ENCODE data around the gene ANK3.

The ANK3 gene

GRCh38 chr10:60389413-60390025 is at the start of gene ANK3:
ANK3 (minus strand) TSS chr10:60389875; CDS start chr10:60389538, 337 bp downstream.
- DNase-seq, result no peak

- DNase-seq, result peak; percentile 31
Measured at GRCh38 chr10:60434418-60435046, 44.9 kb upstream of the ANK3 start.

GRCh38 chr10:60433684-60434083 is 44.0 kb upstream of the ANK3 start:
- no peak for DNase-seq

- no peak for DNase-seq
Measured at GRCh38 chr10:60430836-60431597, 41.3 kb upstream of the ANK3 start.

DNA sequence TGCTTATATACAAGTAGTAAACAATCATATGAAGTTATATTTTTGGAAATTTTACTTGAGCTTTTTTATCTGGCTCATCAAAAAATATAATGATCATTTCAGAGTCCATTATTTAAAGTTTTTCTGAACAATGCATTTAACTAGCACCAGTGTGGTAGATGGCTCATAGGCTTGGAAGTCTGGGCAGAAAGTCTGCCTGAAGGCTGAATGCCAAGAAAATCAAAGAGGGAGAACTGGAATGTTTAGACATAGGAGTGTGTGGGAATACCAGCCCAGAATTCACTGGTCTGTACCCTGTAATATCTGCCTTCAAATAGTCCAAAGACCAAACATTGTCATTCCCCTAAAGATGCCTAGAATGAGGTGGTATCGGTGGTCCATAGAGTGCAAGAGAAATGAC is 40.3 kb upstream of the ANK3 start:
- DNase-seq, result no peak

DNA sequence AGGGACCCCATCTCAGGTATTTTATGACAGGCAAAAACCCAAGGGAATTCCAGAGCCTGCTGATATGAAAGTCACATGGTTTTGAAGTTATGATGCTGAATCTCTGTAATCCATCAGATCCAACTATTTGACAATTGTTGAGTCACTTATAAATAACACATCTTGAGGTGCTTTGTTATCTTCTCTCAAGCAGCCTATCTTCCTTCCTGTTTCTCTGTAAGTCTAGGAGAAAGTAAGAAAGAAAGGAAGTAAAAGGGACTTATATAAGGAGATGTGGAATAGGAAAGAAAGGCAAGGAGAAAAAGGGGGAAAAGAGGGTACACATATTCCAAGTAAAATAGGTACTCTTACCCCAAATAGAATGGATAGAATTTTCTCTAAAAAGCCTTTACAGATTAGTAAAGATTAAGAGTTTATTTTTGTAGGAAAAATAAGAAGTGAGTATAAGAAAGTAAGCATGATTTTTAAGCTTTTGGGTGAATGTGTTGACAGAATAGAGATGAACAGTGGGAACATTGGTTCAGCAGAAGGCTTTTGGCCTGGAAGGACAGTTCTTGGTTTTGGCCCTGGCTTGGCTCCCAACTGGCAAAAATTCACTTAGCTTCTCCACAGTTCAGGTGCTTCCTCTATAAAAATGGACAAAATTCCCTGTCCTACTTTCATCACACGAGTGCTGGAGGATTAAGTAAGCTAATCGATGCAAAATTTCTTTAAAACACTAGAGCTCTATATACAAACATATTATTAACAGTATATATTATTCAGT is 39.6 kb upstream of the ANK3 start:
- DNase-seq, result no peak

- DNase-seq, result no peak
Measured at GRCh38 chr10:60428387-60428737, 38.7 kb upstream of the ANK3 start.

GRCh38 chr10:60427709-60428386 is 38.2 kb upstream of the ANK3 start:
- DNase-seq, result no peak

GRCh38 chr10:60427148-60427547 is 37.5 kb upstream of the ANK3 start:
- DNase-seq, result no peak

- DNase-seq, result no peak
Measured at GRCh38 chr10:60426425-60426824, 36.8 kb upstream of the ANK3 start.

GRCh38 chr10:60425392-60426110 is 35.9 kb upstream of the ANK3 start:
- DNase-seq, result peak; percentile 32

DNA sequence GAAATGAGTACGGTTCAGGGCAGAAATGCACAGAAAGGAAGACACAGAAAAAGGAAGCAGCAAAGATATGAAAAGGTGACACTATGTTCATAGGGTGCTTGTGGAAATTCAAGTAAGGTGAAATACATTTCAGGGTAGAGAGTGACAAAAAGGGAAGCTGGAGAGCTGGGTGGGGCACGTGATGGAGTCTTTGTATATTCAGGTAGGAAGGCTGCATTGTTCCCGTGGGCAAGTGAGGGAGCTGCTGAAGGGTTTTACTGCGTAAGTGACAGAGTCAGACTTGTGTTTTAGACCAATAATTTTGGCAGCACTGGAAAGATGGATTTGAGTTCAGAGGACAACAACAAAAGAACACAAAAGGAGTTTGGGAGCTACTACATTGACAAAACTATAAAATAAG is 35.3 kb upstream of the ANK3 start:
- DNase-seq, result peak; percentile 13

GRCh38 chr10:60423920-60424319 is 34.2 kb upstream of the ANK3 start:
- DNase-seq, result no peak

DNA sequence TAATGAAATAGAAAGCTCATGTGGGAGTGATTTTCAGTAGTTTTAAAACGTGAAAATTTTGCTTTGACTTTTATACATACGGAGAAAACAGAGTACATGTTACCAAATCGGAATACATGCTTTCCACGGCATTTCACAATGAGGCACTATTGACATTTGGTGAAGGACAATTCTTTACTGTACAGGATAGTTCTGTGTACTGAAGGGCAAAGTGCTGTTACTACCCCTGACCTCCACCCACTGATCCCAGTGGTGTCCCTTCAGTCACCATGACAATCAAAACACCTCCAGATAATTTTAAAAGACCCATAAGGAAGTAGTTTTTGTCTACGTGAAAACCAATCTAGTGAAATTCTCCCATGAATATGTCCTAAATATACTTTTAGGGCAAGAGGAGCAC is 33.1 kb upstream of the ANK3 start:
- no peak for DNase-seq

DNA sequence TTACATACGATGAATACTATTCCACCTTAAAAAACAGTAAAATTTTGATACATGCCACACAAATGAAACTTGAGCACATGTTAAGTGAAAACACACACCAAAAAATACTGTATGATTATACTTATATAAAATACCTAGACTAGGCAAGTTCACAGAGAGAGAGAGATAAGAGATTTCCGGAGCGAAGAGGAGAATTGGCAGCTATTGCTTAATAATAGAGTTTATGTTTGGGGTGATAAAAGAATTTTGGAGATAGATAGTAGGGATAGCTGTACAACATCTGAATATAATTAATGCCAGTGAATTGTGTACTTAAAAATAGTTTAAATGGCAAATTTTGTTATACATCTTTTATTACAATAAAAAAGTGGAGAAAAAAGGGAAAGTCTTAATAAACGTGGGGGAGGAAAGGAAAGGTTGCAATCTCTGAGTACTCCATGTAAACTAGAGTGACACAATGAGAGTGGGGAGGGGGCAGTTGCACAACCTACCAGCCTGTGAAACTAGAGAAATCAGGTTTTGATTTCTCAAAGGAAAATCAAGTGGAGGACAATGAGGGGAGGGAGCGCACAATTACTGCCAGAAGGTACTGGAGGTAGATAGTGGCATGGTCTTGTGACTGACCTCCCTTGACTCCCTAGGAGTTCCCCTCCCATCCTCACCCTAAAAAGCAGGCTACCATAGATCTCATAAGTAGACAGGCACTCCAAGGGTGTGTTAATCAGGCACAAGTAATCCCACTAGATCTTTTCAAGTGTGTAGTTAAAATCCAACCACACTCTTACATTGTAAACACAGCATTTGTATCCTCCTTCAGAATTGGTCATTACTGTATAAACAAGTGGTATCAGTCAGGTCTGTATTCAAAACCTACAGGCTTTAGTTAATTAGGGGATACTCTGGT is 31.6 kb upstream of the ANK3 start:
- DNase-seq, result no peak

DNA sequence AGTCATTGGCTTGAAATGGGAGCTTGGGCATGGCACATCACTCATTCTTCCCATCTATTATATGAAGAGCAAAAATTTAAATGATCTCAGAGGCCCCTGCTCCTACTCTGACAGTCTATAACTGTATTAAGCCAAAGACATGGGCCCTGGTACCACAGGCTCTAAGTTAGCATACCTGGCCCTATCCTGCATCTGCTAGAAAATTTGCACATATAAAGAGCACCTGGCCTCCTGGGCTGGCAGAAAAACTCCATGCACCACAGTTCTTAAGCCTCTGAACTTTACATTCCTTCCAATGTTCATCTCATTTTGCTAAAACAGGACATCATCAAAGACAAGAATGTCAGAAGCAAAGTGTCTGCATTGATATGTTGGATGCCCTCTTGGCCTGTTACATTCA is 29.6 kb upstream of the ANK3 start:
- no peak for DNase-seq

- DNase-seq, result no peak
Measured at GRCh38 chr10:60417901-60418300, 28.2 kb upstream of the ANK3 start.

DNA sequence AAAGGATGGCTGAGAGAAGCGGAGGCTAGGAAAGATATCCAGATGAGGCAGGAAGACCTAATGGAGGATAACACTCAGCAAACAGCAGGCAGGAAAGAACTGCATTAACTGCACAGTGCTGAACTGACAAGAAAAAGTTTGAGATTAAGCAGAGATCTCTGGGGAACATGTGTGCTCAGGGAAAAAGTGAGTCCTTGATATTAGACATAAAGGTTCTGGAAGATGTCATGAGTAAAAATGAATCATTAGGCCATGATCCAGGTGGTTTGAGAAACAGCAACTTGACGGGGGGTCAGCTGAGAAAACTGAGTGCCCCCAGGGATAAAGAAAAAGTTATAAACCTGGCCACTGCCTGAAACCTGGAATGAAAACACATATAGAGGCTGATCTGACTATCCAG is 27.3 kb upstream of the ANK3 start:
- DNase-seq, result no peak

- DNase-seq, result no peak
Measured at GRCh38 chr10:60414877-60415585, 25.4 kb upstream of the ANK3 start.

GRCh38 chr10:60414111-60414510 is 24.4 kb upstream of the ANK3 start:
- no peak for DNase-seq
